NCI-H2227 treated with DMSO at 0.1 percent for 48 hours (cell line): Measurements from ENCODE around the gene SOBP.
A peak's percentile ranks its signal among the peaks of the same experiment; 100 is the strongest.

Source experiments
- DNase-seq: peaks from one replicate; lab custom pipeline; 2025; lab: John Stamatoyannopoulos, UW

Gene SOBP

GRCh38 chr6:107689951-107690642 lies 200.2 kb downstream of the SOBP start:
- no peak for DNase-seq

- DNase-seq, result no peak
These were observed 200.7 kb downstream of the SOBP start for GRCh38 chr6:107690643-107691061.

- DNase-seq, result peak; percentile 82
These were observed 201.3 kb downstream of the SOBP start for GRCh38 chr6:107691062-107691751.

GRCh38 chr6:107692351-107692750 lies 202.4 kb downstream of the SOBP start:
- DNase-seq, result no peak

GRCh38 chr6:107695061-107695720 lies 205.3 kb downstream of the SOBP start:
- no peak for DNase-seq

GRCh38 chr6:107697682-107698081 lies 207.8 kb downstream of the SOBP start:
- no peak for DNase-seq

- no peak for DNase-seq
These were observed 208.2 kb downstream of the SOBP start for GRCh38 chr6:107698146-107698545.

- no peak for DNase-seq
These were observed 209.3 kb downstream of the SOBP start for GRCh38 chr6:107699254-107699653.

GRCh38 chr6:107699697-107700325 lies 209.9 kb downstream of the SOBP start:
- no peak for DNase-seq

- no peak for DNase-seq
These were observed 213.7 kb downstream of the SOBP start for GRCh38 chr6:107703606-107704005.

GRCh38 chr6:107704347-107705013 lies 214.6 kb downstream of the SOBP start:
- peak; percentile 9 for DNase-seq

GRCh38 chr6:107706516-107707115 lies 216.7 kb downstream of the SOBP start:
- no peak for DNase-seq

GRCh38 chr6:107707346-107708275 lies 217.7 kb downstream of the SOBP start:
- no peak for DNase-seq

- DNase-seq, result no peak
These were observed 218.5 kb downstream of the SOBP start for GRCh38 chr6:107708435-107708834.

- no peak for DNase-seq
These were observed 219.4 kb downstream of the SOBP start for GRCh38 chr6:107709341-107709740.
